Measurements from ENCODE around the gene CMSS1.

Gene CMSS1

DNA sequence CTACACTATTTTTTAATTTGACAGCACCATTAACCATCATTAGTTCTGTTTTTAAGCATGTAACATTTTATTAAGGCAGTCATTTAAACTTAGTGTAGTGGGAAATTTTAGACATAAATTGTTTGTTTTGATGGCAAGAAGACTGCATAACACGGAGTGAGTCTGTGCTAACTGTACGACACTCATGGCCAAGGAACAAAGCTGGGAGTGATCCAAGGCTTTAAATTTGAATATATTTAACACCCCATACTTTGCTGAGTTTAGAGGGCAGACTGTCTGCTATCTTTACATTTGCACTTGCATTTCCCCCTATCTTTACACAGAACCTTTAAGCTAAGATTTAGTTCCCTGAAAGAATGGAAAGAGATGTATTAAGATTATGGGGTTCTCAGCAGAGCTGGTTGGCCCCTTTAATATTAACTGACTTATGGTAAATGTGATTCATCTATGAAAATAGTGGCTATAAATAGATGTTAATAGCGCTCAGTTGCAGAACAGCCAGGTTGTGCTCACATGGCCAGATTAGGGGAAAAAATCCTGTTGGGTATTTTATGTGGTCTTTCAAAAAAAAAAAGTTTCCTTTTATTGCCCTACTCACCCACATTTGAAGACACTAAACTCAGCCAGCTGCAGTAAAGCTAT lies 120.7 kb downstream of the CMSS1 start:
- H3K27ac ChIP-seq: peak overlapping the region; percentile 78 to 80
- H3K4me3 ChIP-seq: peak overlapping the region; percentile 7

DNA sequence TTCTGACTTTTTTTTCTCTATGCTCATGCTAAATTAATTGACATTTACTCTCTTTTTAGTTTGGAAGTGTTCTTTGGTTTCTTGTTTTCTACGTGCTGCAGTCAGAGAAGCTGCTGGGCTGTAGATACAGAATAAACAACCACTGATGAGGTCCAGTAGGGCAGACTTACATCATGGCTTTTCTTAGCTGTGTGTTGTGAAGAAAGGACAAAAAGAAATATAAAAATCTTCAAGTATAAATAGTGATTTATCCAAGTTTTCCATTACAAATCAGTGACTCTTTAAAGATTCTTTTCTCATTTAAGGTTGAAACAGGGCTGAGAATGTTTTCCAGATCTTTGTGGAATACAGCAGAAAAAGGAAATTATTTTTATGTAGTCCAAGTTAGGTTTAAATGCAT lies 122.2 kb downstream of the CMSS1 start:
- TF ChIP-seq, protein P1, sequence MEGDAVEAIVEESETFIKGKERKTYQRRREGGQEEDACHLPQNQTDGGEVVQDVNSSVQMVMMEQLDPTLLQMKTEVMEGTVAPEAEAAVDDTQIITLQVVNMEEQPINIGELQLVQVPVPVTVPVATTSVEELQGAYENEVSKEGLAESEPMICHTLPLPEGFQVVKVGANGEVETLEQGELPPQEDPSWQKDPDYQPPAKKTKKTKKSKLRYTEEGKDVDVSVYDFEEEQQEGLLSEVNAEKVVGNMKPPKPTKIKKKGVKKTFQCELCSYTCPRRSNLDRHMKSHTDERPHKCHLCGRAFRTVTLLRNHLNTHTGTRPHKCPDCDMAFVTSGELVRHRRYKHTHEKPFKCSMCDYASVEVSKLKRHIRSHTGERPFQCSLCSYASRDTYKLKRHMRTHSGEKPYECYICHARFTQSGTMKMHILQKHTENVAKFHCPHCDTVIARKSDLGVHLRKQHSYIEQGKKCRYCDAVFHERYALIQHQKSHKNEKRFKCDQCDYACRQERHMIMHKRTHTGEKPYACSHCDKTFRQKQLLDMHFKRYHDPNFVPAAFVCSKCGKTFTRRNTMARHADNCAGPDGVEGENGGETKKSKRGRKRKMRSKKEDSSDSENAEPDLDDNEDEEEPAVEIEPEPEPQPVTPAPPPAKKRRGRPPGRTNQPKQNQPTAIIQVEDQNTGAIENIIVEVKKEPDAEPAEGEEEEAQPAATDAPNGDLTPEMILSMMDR (IDR thresholded peaks at IDR 0.05): no peak
- peak overlapping the region; percentile 78 to 80 for H3K27ac ChIP-seq
- no peak for DNase-seq (ENCODE audit: low spot score)
- no peak overlapping the region for H3K4me3 ChIP-seq

More for the DNA sequence above, 120.7 kb downstream of the CMSS1 start:
- DNase-seq (ENCODE audit: low spot score): no peak
- TF ChIP-seq, protein P1 (IDR thresholded peaks at IDR 0.05): no peak

DNA sequence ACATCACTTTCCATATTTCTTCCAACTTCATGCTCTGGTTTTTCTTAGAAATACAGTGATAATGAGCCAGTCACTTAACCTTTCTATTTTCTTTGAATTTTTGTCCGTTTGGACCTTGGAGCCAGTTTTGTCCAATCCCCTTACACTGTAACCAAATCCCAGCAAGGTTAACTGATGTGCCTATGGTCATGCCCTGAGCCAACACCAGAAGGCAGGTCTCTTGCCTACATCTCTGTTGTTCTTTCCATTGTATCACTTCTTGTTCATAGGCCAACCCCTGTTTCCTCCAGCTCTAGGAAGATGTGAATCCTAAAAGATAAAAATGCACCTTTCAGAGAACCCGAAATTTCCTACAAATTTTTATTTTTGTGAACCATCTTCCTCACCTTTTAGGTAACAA lies 122.7 kb downstream of the CMSS1 start:
- H3K27ac ChIP-seq: peak overlapping the region; percentile 78 to 80

DNA sequence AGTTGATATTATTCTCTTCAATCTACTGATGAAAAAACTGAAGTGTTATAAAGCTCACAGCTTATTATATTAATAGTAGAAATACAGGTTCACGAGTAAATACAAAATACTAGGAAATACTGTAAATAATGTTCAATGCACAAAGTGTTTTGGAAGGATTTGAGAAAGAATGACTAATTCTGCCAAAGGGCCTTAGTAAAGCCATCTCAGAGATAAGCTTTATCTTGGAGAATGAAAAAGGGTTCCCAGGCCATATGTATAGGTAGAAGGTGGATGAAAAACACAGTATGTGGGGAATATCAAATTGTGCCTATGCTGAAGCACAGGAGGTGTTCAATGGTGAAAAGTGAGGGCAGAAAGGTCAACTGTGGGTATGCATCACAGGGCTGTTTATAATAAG lies 123.5 kb downstream of the CMSS1 start:
- TF ChIP-seq, protein P1 (IDR thresholded peaks at IDR 0.05): no peak
- Histone ChIP-seq H3K4me3 (no peak overlapping the region), H3K27ac (peak overlapping the region; percentile 78 to 80)
- DNase-seq (ENCODE audit: low spot score): no peak

More for the DNA sequence above, 122.7 kb downstream of the CMSS1 start:
- TF ChIP-seq, protein P1 (IDR thresholded peaks at IDR 0.05): no peak
- H3K4me3 ChIP-seq: no peak overlapping the region
- DNase-seq (ENCODE audit: low spot score): no peak

DNA sequence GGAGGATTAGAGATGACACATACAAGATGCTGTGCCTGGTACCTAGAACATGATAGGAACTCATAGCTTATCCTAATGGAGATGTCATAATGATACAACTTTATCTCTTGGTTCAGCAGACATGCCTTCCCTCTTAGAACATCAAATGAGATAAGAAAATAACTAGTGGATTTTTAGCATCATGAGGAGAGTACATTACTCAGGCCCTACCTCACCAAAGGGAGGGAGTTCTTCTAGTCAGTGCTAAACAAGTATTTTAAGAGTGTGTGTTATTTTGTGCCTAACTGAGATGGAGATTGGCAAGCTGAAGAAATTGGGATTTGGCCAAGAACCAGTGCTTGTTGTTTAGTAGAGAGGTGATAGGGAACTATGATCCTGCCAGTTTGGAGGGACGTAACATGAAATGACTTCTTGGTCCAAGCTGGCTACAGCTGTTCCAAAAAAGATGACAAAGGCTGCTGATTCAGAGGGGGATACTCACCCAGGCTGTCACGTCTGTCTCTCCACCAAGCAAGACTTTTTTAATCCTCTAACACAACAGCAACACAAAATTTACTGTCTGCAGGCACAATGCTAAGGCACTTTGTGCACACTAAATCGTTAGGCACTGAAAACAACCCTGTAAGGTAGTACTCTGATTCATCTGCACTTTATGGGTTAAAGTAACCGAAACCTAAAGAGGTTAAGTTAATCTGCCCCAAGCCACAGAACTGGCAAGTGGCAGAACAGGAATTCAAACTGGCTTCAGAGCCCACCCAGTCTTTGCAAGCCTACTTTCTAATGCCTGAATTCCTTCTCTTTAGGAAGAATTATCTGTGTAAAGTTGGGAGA lies 126.5 kb downstream of the CMSS1 start:
- TF ChIP-seq, protein P1 (IDR thresholded peaks at IDR 0.05): no peak
- Histone ChIP-seq H3K27ac (peak overlapping the region; percentile 53 to 79), H3K4me3 (no peak overlapping the region)
- no peak for DNase-seq (ENCODE audit: low spot score)

DNA sequence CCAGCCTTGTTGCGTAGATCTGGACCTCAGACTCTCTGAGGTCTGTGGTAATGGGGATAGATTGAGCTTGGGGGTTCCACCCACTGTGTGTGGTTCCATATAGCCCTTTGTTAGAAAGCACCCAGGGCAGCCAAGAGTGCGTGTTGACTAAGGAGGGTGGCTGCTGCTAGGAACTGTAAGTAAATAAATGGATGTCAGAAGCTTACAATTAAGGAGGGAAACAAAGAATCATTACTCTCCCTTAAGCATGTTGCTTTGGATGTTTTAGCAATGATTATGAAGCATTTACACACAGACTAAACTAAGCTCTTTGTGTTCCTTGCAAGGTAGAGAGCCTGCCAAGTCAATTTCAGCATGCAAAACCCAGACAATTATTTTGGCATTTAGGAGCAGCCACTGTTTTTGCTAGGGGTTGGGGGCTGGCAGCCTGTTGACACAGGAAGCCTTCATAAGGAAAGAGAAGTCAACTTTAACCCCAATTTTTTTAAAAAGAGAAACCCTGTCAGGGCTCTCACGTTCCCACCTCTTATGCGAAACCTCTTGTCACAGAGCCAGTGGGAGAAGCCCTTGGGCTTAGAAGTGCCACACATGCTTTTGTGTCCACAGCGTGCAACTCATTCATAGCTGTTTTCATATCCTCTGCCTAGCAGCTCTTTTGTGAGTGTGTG lies 127.8 kb downstream of the CMSS1 start:
- TF ChIP-seq, protein P1 (IDR thresholded peaks at IDR 0.05): no peak
- Histone ChIP-seq H3K4me3 (no peak overlapping the region), H3K27ac (peak overlapping the region; percentile 53 to 79)
- no peak for DNase-seq (ENCODE audit: low spot score)
